ENCODE measurements around the gene LRRC23. TPM values are rescaled to one million over a fixed set of nuclear protein-coding genes. Genes with fewer than 3 reads are reported as not detected.

LRRC23 gene
- polyA plus RNA-seq, 1 of the 3 experiments (the other 2 are of a cell fraction): 11.9 TPM

GRCh38 chr12:6943389-6943721 lies 38.7 kb downstream of the LRRC23 start:
- Histone ChIP-seq H3K4me3 (ENCODE audit: low read depth in 2 of 2, low read length in 1 of 2) (peak overlapping the region; percentile 67 to 72; a peak in 3 of 4 replicates), H3K9ac (peak overlapping the region; percentile 72), H4K20me1 (ENCODE audit: insufficient read depth) (no peaks in the 10 kb centered on the region), H3K27ac (ENCODE audit: low read depth in 2 of 2, low read length in 1 of 2) (peak overlapping the region; percentile 89 to 98), H3K79me2 (ENCODE audit: insufficient read depth) (peaks cover 22% of the 10 kb centered on the region), H3K4me1 (ENCODE audit: control insufficient read depth in 1 of 2, insufficient read depth in 2 of 2, low read depth in 1 of 2, low read length in 1 of 2) (peaks cover 6 to 19% of the 10 kb centered on the region in 2 experiments; a peak in 3 of 4 replicates), H3K9me3 (no peaks in the 10 kb centered on the region), H3K36me3 (replicated peaks in 1 of 2; ENCODE audit: control insufficient read depth in 1 of 2, insufficient read depth in 2 of 2, low read length in 1 of 2) (peaks cover 25 to 29% of the 10 kb centered on the region in 2 experiments), H3K9me2 (no peaks in the 10 kb centered on the region), H3K27me3 (ENCODE audit: insufficient read depth) (no peaks in the 10 kb centered on the region), H2AFZ (ENCODE audit: low read depth) (no peak overlapping the region), H3K4me2 (peak overlapping the region; percentile 87), H3F3A (replicated peaks; ENCODE audit: insufficient read depth) (peaks cover 59% of the 10 kb centered on the region)
- ChIA-PET CTCF (interaction anchor here (0.6 to 6.5 kb wide), 22 partner anchors 13 to 246 kb away, joined by 3 to 114 read pairs (median 7); partner anchors contain the start of genes ATN1, C1RL, COPS7A and ENO2), POLR2A (interaction anchor here (0.6 to 4.6 kb wide), 27 partner anchors 8 to 1841 kb away, joined by 3 to 82 read pairs (median 6); partner anchors contain the start of genes ATN1, C1RL, CDCA3 and COPS7A)
- peak; percentile 91 for DNase-seq
- no peak for TF ChIP-seq NFIC (IDR thresholded peaks at IDR 0.05; ENCODE audit: borderline replicate concordance)
- TF ChIP-seq GABPA (IDR thresholded peaks at IDR 0.05; ENCODE audit: low read depth): no peak
- TF ChIP-seq POLR2AphosphoS5 (IDR thresholded peaks at IDR 0.05; ENCODE audit: low read depth, low read length): no peak
- no peak for TF ChIP-seq USF2 (IDR thresholded peaks at IDR 0.05; ENCODE audit: borderline replicate concordance, low read depth, low read length)
- peak; percentile 95 for TF ChIP-seq PBX3 (IDR thresholded peaks at IDR 0.05)
- TF ChIP-seq EZH2phosphoT487 (IDR thresholded peaks at IDR 0.05; ENCODE audit: borderline replicate concordance, low read depth): no peak
- TF ChIP-seq SMC3 (IDR thresholded peaks at IDR 0.05; ENCODE audit: low read depth, low read length): no peak
- TF ChIP-seq GATA2 (CRISPR knock-in tag; IDR thresholded peaks at IDR 0.05): no peak
- TF ChIP-seq RFX5 (IDR thresholded peaks at IDR 0.05; ENCODE audit: low read length): peak; percentile 84
- TF ChIP-seq MAX (IDR thresholded peaks at IDR 0.05; ENCODE audit: low read depth): no peak
- TF ChIP-seq TAF1 (IDR thresholded peaks at IDR 0.05; ENCODE audit: borderline replicate concordance, low read depth, low read length): peak; percentile 54; the same call in 1 of the 2 replicates
- WGBS (ENCODE audit: low lambda C conversion rate): 5% methylated on average over 13 of the region's 13 CpGs

GRCh38 chr12:6943722-6944380 lies 39.2 kb downstream of the LRRC23 start, which contains the start of the genes C12orf57 and RNU7-1:
C12orf57 (plus strand) TSS chr12:6944022; CDS start chr12:6944122, 100 bp downstream.
RNU7-1 (plus strand) TSS chr12:6943816.
- H3K9me2 ChIP-seq: no peaks in the 10 kb centered on the region
- H3K9ac ChIP-seq: peak within 1 kb of the TSS; percentile 72
- peak within 1 kb of the TSS; percentile 87 for H3K4me2 ChIP-seq
- H2AFZ ChIP-seq (ENCODE audit: low read depth): no peak within 1 kb of the TSS
- H3K9me3 ChIP-seq: no peaks in the 10 kb centered on the region
- POLR2A ChIA-PET: interaction anchor here (0.6 to 4.6 kb wide), 32 partner anchors 8 to 1840 kb away, joined by 3 to 82 read pairs (median 5); partner anchors contain the start of genes ATN1, C1R, C1RL and CDCA3
- H3K36me3 ChIP-seq (replicated peaks in 1 of 2; ENCODE audit: control insufficient read depth in 1 of 2, insufficient read depth in 2 of 2, low read length in 1 of 2): peaks cover 22 to 24% of the 10 kb centered on the region in 2 experiments
- 4% methylated on average over 15 of the region's 31 CpGs for WGBS (ENCODE audit: low lambda C conversion rate)
- no peaks in the 10 kb centered on the region for H3K27me3 ChIP-seq (ENCODE audit: insufficient read depth)
- peaks cover 17% of the 10 kb centered on the region for H3K79me2 ChIP-seq (ENCODE audit: insufficient read depth)
- no peaks in the 10 kb centered on the region for H4K20me1 ChIP-seq (ENCODE audit: insufficient read depth)
- peak within 1 kb of the TSS; percentile 89 to 98 for H3K27ac ChIP-seq (ENCODE audit: low read depth in 2 of 2, low read length in 1 of 2)
- CTCF ChIA-PET: interaction anchor here (0.6 to 6.5 kb wide), 43 partner anchors 9 to 268 kb away, joined by 3 to 114 read pairs (median 5); partner anchors contain the start of genes ATN1, C1RL, COPS7A and ENO2
- H3F3A ChIP-seq (replicated peaks; ENCODE audit: insufficient read depth): peaks cover 54% of the 10 kb centered on the region
- H3K4me3 ChIP-seq (ENCODE audit: low read depth in 2 of 2, low read length in 1 of 2): peak within 1 kb of the TSS; percentile 67 to 72
- H3K4me1 ChIP-seq (ENCODE audit: control insufficient read depth in 1 of 2, insufficient read depth in 2 of 2, low read depth in 1 of 2, low read length in 1 of 2): peaks cover 6 to 14% of the 10 kb centered on the region in 2 experiments; a peak in 3 of 4 replicates
- peak; percentile 86 for DNase-seq
- no peak for TF ChIP-seq FOSL2 (IDR thresholded peaks at IDR 0.05; ENCODE audit: borderline replicate concordance, low read depth)
- TF ChIP-seq EZH2phosphoT487 (IDR thresholded peaks at IDR 0.05; ENCODE audit: borderline replicate concordance, low read depth): no peak
- peak; percentile 58 to 68; a peak in 2 of 4 replicates for TF ChIP-seq EP300 (IDR thresholded peaks at IDR 0.05; ENCODE audit: borderline replicate concordance in 1 of 2, low read depth in 1 of 2, low read length in 1 of 2)
- TF ChIP-seq ZBTB33 (IDR thresholded peaks at IDR 0.05; ENCODE audit: borderline replicate concordance, low read depth): peak; percentile 75; the same call in 1 of the 2 replicates
- TF ChIP-seq MAX (IDR thresholded peaks at IDR 0.05; ENCODE audit: low read depth): peak; percentile 37; the same call in 1 of the 2 replicates
- TF ChIP-seq RCOR1 (IDR thresholded peaks at IDR 0.05; ENCODE audit: low read length): peak; percentile 64
- TF ChIP-seq PBX3 (IDR thresholded peaks at IDR 0.05): peak; percentile 25; the same call in 1 of the 2 replicates
- no peak for TF ChIP-seq FOXJ3 (CRISPR knock-in tag; IDR thresholded peaks at IDR 0.05)
- TF ChIP-seq IRF3 (IDR thresholded peaks at IDR 0.05; ENCODE audit: low read depth, low read length): no peak
